Left ventricle myocardium superior (tissue), 1 donor: Measurements from ENCODE around the gene GLT8D2. TPM values are rescaled to one million over a fixed set of nuclear protein-coding genes. Genes with fewer than 3 reads are reported as not detected.
A peak's percentile ranks its signal among the peaks of the same experiment; 100 is the strongest.

ENCODE experiments used
- ATAC-seq: fragments of 200-7000 bp; cut with Tn5 transposase; one replicate; pipeline ENCODE4 v1.9.1; 2020; ENCODE audit warnings: mild to moderate bottlenecking, moderate library complexity
- DNase-seq: peaks from one replicate; pipeline ENCODE4 v3.0.0-alpha.2; 2020
- intact Hi-C: fragments of 100-400 bp; cut with micrococcal nuclease; formaldehyde crosslinking; loops from one replicate; pipeline ENCODE4 v1.11.0; 2022
- long read RNA-seq: library from polyadenylated mRNA; unstranded; transcript quantifications from one replicate; pipeline ENCODE4 v2.0.0, GENCODE V29; 2021
- total RNA-seq: library from RNA; stranded (reverse); fragmentation: NEBNext Ultra II Directional; extraction: Animal tissue kit (Norgen Biotek cat#: 25700); gene quantifications from one replicate; pipeline ENCODE4 v1.2.1, GENCODE V29; 2021
- donor health status: DM: no; HTN: yes; CAD: no; lungs with severe emphysema.

Gene GLT8D2
- total RNA-seq: 6.0 TPM
- long read RNA-seq, transcript GLT8D2-201 (11 exons, 1,880 nt): major isoform, 10 of 19 reads
- long read RNA-seq, partial matches to known transcripts: 6 of 19 reads
- long read RNA-seq, other reads (novel, unspliced or antisense): 3 of 19 reads

GRCh38 chr12:104049903-104050356 lies at the start of gene GLT8D2:
GLT8D2 (minus strand) TSS chr12:104050187; CDS start chr12:104019648, 30,539 bp downstream.
- ATAC-seq (peak; percentile 79), DNase-seq (peak; percentile 79)
- intact Hi-C loops: no loop called here

GRCh38 chr12:104097954-104098353 lies 48.0 kb upstream of the GLT8D2 start:
- no peak for DNase-seq
- intact Hi-C loops: no loop called here
- ATAC-seq: no peak

DNA sequence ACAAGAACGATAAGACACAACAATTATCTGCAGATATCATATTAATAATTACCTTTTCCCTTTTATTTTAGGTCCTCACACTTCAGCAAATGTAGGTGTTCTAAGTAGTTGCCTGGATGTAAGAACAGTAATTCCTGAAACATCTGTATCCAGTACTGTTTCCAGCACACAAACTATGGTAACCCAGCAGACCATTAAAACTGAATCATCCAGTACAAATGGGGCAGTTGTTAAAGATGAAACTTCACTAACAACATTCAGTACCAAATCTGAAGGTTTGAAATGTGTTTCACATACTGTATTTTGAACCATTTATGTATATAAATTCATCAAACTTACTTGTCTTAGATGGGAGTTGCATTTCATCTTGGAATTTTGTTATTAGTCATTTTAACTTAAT lies 45.3 kb upstream of the GLT8D2 start:
- intact Hi-C loops: no loop called here
- ATAC-seq (no peak), DNase-seq (no peak)

DNA sequence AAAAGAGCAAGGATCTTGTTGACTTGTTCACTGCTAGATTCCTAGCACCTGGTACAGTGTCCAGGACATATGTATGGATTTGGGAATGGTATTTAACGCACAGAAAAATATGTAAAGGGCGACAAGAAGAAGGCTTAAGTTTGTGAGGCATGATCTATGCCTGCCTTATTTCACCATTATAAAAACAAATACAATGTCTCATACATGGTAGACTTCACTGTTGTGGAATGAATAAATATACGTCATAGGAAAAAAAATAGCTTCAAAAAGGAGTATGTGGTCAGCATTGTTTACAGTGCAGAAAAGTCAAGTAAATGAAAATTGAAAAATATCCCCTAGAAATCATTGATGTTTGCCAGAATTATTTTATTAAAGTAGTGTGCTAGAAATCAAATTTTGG lies 44.3 kb upstream of the GLT8D2 start:
- intact Hi-C loops: no loop called here
- no peak for DNase-seq
- ATAC-seq: no peak

DNA sequence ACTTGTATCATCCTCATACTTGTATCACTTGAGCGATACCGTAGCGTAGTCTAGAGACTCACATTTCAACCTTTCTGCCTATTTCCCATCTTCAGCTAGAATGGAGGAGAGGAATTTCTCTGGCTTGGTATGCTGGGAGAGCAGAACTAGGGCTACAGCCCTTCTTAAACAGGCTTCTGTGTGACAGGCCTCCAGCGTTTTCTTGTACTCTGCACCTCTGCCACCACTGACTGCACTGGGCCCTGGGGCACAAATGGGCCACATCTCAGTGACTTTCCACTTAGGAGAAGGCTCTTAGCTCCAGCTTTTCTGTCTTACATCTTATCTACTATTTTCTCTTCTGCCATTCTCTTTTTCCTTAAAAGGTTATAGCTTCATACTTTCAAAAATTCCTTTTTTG lies 41.1 kb upstream of the GLT8D2 start:
- DNase-seq (no peak), ATAC-seq (no peak)
- intact Hi-C loops: no loop called here

DNA sequence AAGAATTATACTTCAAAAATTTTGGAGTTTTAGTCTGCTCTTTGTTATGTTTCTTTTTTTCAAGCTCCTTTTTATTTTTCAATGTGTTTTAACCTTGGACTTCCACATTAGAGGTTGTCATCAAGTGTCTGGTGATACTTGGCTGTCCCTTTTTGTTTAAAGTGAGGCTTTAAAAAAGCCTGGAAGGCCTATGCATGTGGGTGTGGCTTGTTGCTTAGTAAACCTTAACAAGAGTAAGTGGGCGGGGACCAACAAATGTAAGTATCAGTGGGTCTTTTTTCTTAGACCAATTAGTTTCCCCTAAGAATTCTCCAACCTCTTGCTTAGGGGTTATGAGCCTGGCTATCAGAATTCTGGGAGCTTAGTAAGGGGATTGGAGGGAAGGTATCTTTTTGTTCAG lies 40.7 kb upstream of the GLT8D2 start:
- ATAC-seq (peak; percentile 48), DNase-seq (no peak)
- intact Hi-C loops: no loop called here

DNA sequence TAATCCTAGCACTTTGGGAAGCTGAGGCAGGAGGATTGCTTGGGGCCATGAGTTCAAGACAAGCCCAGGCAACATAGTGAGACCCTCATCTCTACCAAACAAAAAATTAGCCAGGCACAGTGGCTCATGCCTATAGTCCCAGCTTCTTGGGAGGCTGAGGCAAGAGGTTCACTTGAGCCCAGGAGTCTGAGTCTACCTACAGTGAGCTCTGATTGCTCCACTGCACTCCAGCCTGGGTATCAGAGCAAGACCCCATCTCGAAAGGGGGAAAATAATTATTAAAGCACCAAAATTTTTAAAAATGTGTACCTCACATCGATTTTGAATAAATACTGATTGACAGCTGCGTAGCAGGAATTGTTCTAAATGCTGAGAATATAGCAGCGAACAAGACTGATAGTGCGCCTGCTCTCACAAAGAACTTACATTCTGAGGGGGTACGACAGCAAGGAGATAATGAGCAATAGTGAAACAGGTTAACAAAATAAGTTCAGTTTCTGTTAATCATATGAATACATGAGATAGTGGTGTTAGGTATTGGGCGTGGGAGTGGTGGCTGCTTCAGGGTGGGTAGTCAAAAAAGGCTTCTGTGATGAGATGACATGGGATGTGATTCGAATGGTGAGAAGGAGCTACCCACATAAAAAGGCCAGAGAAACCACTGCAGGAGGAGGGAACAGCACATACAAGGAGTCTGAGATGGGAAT lies 33.9 kb upstream of the GLT8D2 start:
- DNase-seq (no peak), ATAC-seq (no peak)
- intact Hi-C loops: no loop called here

DNA sequence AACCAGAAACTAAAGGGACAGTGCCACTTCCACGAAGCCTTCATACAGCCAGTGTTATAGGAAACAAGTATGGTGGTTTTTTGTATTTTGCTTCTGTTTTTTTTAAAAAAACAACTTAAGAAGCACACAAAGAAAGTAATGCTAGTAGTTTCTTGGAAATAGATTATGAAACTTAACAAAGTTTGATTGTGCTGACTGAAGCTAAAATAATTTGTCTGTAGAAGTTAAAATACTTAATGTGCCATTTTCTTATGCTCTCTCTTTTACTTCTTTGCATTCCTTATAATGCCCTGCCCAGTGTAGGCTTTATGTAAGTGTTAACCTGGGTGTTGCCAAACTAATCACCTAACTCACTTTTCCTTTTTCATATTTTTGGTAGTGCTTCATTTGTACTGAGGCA lies 30.8 kb upstream of the GLT8D2 start:
- ATAC-seq (no peak), DNase-seq (no peak)
- intact Hi-C loops: no loop called here

DNA sequence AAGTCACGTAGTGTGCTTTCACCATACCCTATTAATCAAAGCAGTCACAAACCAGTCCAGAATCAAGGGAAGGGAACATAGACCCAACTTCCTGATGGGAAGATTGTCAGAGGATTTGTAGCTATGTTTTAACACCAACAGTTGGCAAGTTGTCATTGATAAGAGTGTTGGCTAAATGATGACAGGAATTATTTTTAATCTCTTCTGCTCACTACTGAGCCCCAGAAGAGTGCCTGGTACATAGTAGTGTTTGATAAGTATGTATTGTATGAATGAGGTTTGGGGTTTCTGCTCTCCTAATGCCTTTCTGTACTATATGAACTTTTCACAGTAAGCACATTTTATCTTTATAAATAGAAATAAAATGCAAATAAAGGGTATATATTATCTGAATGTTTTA lies 29.0 kb upstream of the GLT8D2 start:
- intact Hi-C loops: no loop called here
- DNase-seq: no peak
- peak; percentile 92 for ATAC-seq

- ATAC-seq (no peak), DNase-seq (no peak)
- intact Hi-C loops: no loop called here
These were observed 23.7 kb upstream of the GLT8D2 start for GRCh38 chr12:104073699-104074098.

DNA sequence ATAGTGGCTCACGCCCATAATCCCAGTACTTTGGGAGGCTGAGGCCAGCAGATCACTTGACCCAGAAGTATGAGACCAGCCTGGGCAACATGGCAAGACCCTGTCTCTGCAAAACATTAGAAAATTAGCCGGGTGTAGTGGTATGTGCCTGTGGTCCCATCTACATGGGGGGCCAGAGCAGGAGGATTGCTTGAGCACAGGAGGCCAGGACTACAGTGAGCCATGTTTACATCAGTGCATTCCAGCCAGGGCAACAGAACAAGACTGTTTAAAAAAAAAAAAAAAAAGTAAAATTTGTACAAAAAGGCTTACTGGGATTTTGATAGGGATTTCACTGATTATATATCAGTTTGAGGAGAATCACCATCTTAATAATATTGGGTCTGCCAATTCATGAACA lies 22.1 kb upstream of the GLT8D2 start:
- no peak for DNase-seq
- no peak for ATAC-seq
- intact Hi-C loops: no loop called here

DNA sequence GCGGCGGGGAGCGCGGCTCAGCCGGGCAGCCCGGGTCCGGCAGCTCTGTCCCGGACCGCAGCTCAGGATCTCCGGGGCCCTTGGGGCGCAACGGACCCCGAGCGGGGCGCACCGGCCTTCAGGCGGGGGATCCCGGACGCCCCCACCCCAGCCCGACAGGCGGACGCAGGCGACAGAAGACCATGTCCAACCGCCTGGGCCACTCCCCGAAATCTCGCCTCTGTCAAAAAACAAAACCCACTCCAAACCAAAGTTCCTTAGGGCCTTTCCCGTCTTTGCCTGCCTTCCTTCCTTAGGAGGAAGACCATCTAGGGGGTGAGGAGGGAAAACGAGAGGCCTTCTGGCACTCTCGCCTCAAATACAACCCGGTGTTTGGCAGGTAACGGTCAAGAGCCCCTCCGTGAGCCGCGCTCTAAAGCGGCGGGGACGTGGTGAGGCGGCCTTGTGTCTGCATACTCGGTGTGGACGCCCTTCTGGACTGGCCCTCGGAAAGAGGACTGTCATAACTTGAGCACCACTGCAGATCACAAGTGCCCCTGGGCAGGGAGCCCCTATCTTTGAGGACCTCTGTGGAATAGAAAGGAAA lies 14.9 kb upstream of the GLT8D2 start:
- DNase-seq: peak; percentile 58
- ATAC-seq: peak; percentile 47
- intact Hi-C loops: no loop called here

- DNase-seq (peak; percentile 95), ATAC-seq (peak; percentile 98)
- intact Hi-C loops: no loop called here
These were observed 14.2 kb upstream of the GLT8D2 start, which contains the start of gene HCFC2 for GRCh38 chr12:104064031-104064841. HCFC2 (plus strand) TSS chr12:104064531; CDS start chr12:104064561, 30 bp downstream.

- DNase-seq: no peak
- intact Hi-C loops: no loop called here
- peak; percentile 44 for ATAC-seq
These were observed 13.7 kb upstream of the GLT8D2 start for GRCh38 chr12:104063712-104064030.

DNA sequence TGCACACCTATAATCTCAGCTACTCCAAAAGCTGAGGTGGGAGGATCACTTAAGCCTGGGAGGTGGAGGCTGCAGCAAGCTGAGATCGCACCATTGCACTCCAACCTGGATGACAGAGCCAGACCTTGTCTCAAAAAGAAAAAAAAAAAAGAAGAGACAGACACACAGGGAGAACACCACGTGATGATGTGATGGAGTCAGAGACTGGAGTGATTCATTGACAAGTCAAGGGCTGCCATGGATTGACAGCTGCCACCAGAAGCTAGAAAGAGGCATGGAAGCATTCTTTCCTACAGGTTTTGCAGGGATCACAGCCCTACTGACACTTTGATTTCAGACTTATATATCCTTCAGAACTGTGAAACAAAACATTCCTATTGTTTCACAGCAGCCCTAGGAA lies 10.8 kb upstream of the GLT8D2 start:
- intact Hi-C loops: no loop called here
- DNase-seq (no peak), ATAC-seq (no peak)

DNA sequence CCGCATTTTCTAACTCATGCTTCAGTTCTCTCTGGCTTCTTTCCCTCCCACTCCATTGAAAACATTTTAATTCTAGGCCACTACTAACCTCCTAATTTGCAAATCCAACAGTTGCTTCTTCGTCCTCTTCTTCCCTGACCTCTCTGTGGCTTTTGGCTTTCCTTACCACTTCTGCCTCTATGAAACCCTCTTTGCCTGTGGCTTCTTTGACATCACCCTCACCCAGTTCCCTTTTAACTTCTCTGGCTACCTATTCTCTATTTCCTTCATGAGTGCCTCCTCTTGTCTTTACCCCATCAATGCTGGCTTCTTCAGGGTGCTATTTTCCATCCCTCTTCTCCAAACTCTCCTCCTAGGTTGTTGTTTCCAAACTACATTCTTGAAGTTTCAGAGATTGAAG lies 10.0 kb upstream of the GLT8D2 start:
- DNase-seq (no peak), ATAC-seq (no peak)
- intact Hi-C loops: no loop called here

GRCh38 chr12:104058802-104059201 lies 8.8 kb upstream of the GLT8D2 start:
- ATAC-seq: no peak
- intact Hi-C loops: no loop called here
- no peak for DNase-seq

DNA sequence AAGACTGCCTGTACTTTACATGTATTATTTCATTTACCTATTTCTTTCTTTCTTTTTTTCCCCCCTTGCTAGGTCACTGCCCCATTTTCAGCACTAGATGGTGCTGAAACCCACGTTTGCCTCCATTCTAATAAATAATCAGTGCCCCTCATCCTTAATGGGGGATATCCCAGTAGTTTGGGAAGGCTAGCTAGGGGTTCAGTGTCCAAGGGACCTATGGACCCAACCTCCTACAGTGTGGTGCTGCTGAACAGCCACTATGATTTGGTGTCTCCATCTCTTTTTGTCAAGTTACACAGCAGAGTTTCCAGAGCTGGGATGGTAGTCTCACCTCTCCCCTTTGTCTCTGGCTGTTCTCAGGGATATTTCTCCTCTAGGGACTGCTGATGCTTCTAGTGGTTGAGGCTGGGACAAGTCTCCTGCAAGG lies 7.8 kb upstream of the GLT8D2 start:
- intact Hi-C loops: no loop called here
- ATAC-seq (no peak), DNase-seq (no peak)

- DNase-seq: no peak
- intact Hi-C loops: no loop called here
- no peak for ATAC-seq
These were observed 6.5 kb upstream of the GLT8D2 start for GRCh38 chr12:104056419-104056972.
